Endothelial cell of umbilical vein (primary cell): ENCODE results near the gene B4GALT5. TPM values are rescaled to one million over a fixed set of nuclear protein-coding genes. Genes with fewer than 3 reads are reported as not detected.

Source experiments
- BruUV-seq: library from RNA; stranded (reverse); fragments of 400-500 nt; replicated peaks from 2 replicates; lab custom pipeline; 2021; lab: Mats Ljungman, UMichigan
- CTCF ChIA-PET: fragments of 300-600, 350-600 bp; sonication (Branson Sonifier 250); formaldehyde crosslinking; loops from one replicate; lab custom pipeline; 2021; ENCODE audit warnings: antibody characterized with exemption, inconsistent platforms; lab: Charles Lee
- POLR2A ChIA-PET: fragments of 300-600, 350-600 bp; sonication (Branson Sonifier 250); formaldehyde crosslinking; loops from one replicate; lab custom pipeline; 2021; ENCODE audit warnings: antibody characterized with exemption, inconsistent platforms; lab: Charles Lee
- DNase-seq: peaks from one replicate; pipeline ENCODE4 v3.0.0-alpha.2; 2011; ENCODE audit warnings: low read depth, low spot score
- FAIRE-seq: peaks from 2 replicates; lab custom pipeline; 2011; peaks lifted over from hg19 to GRCh38; lab: Jason Lieb, UNC
- H2AFZ ChIP-seq: 2 replicates; pipeline ENCODE4 v1.6.0; 2012; ENCODE audit warnings: low read depth, low read length, control low read depth, inconsistent platforms
- H3K27ac ChIP-seq: 2 replicates; pipeline ENCODE4 v1.5.1; 2011; ENCODE audit warnings: low read depth, mild to moderate bottlenecking, control low read depth, low read length, moderate library complexity; ENCODE audit not compliant: insufficient read depth
- H3K27me3 ChIP-seq, 2 experiments: 2 replicates each; pipeline versions ENCODE4 v1.6.0 to v1.6.1; 2011; ENCODE audit warnings: low read length in 2 of 2, mixed read lengths in 1 of 2; ENCODE audit not compliant: control insufficient read depth in 2 of 2, insufficient read depth in 2 of 2
- H3K36me3 ChIP-seq, 2 experiments: 2 replicates in 1 of 2; 3 replicates in 1 of 2; pipeline ENCODE4 v1.5.1; 2011; ENCODE audit warnings: low read length in 2 of 2, mild to moderate bottlenecking in 1 of 2, moderate library complexity in 1 of 2; ENCODE audit not compliant: control insufficient read depth in 2 of 2, insufficient read depth in 2 of 2; ENCODE audit errors: extremely low read depth in 1 of 2
- H3K4me1 ChIP-seq: 3 replicates; pipeline ENCODE4 v1.5.1; 2011; ENCODE audit warnings: mild to moderate bottlenecking, low read length; ENCODE audit not compliant: control insufficient read depth, insufficient read depth; ENCODE audit errors: extremely low read depth
- H3K4me2 ChIP-seq: 2 replicates; pipeline ENCODE4 v1.6.1; 2011; ENCODE audit warnings: low read length, control low read depth, mixed read lengths; ENCODE audit not compliant: insufficient read depth
- H3K4me3 ChIP-seq, 3 experiments: fragments of 200-600 bp in 1 of 3; sonication (generic), shearing (Covaris generic) in 1 of 3; replicated peaks in 1 of 3; 2 replicates each; pipeline ENCODE4 v1.5.1; 2011 to 2016; ENCODE audit warnings: control low read depth in 3 of 3, low read length in 3 of 3, mild to moderate bottlenecking in 2 of 3, inconsistent platforms in 1 of 3, low read depth in 1 of 3, moderate library complexity in 1 of 3; ENCODE audit not compliant: insufficient read depth in 1 of 3
- H3K79me2 ChIP-seq: 2 replicates; pipeline ENCODE4 v1.6.0; 2012; ENCODE audit warnings: low read length, inconsistent platforms; ENCODE audit not compliant: control insufficient read depth, insufficient read depth
- H3K9ac ChIP-seq: replicated peaks from 2 replicates; pipeline ENCODE3; 2011; ENCODE audit warnings: low read length, control low read depth; ENCODE audit not compliant: insufficient read depth; ENCODE audit errors: extremely low read depth
- H3K9me1 ChIP-seq: replicated peaks from 3 replicates; pipeline ENCODE4 v1.6.0; 2011; ENCODE audit warnings: mild to moderate bottlenecking, low read length; ENCODE audit not compliant: control insufficient read depth, insufficient read depth; ENCODE audit errors: extremely low read depth
- H3K9me3 ChIP-seq: replicated peaks from 2 replicates; pipeline ENCODE4 v1.5.1; 2012; ENCODE audit warnings: low read length, inconsistent platforms; ENCODE audit not compliant: control insufficient read depth, insufficient read depth
- H4K20me1 ChIP-seq: replicated peaks from 2 replicates; pipeline ENCODE3; 2011; ENCODE audit warnings: mild to moderate bottlenecking, low read length; ENCODE audit not compliant: control insufficient read depth, insufficient read depth; ENCODE audit errors: extremely low read depth
- EZH2 ChIP-seq: IDR thresholded peaks from 2 replicates; pipeline ENCODE4 v1.6.1; 2012; ENCODE audit warnings: borderline replicate concordance, low read depth, mild to moderate bottlenecking, moderate library complexity, low read length, inconsistent platforms; ENCODE audit not compliant: severe bottlenecking
- FOS ChIP-seq: IDR thresholded peaks from 2 replicates; pipeline ENCODE4 v1.6.1; 2011; ENCODE audit warnings: mild to moderate bottlenecking, low read length, moderate library complexity, borderline replicate concordance; ENCODE audit not compliant: insufficient read depth
- GATA2 ChIP-seq: IDR thresholded peaks from 2 replicates; pipeline ENCODE4 v1.7.0; 2011; ENCODE audit warnings: low read depth, mild to moderate bottlenecking, moderate library complexity, mixed read lengths, low read length; ENCODE audit not compliant: insufficient read length, insufficient read depth
- JUN ChIP-seq: IDR thresholded peaks from 2 replicates; pipeline ENCODE4 v1.6.1; 2011; ENCODE audit warnings: borderline replicate concordance, low read depth; ENCODE audit not compliant: insufficient read length, insufficient read depth
- MYC ChIP-seq: IDR thresholded peaks from one replicate; pipeline ENCODE4 v1.6.1; 2011; ENCODE audit warnings: mild to moderate bottlenecking, low read depth, low read length
- POLR2A ChIP-seq: IDR thresholded peaks from 2 replicates; pipeline ENCODE4 v1.6.1; 2012; ENCODE audit warnings: low read depth, mild to moderate bottlenecking, control low read depth, low read length
- POLR2AphosphoS5 ChIP-seq: IDR thresholded peaks from 2 replicates; pipeline ENCODE4 v1.6.1; 2012; ENCODE audit warnings: low read depth, mild to moderate bottlenecking, control low read depth, low read length, moderate library complexity; ENCODE audit not compliant: insufficient read depth
- dilution Hi-C: fragments of 300-500 bp; cut with MboI; formaldehyde crosslinking; loops from one replicate; pipeline ENCODE4 v1.15.0; 2019; ENCODE audit warnings: low sequenced_read_pairs; ENCODE audit not compliant: extremely low pct_ligation_motif_present
- intact Hi-C: fragments of 100-400 bp; cut with micrococcal nuclease; formaldehyde crosslinking; loops from one replicate; pipeline ENCODE4 v1.10.0; 2022
- polyA plus RNA-seq, 4 experiments: library from polyadenylated mRNA; depleted of rRNA in 3 of 4; stranded (reverse) in 3 of 4; unstranded in 1 of 4; fragments of >200 nt; gene quantifications; 2 replicates each; pipeline versions ENCODE4 v1.2.1 to v1.2.3, GENCODE V29; 2011 to 2012; ENCODE audit warnings: missing spikeins in 1 of 4
- total RNA-seq: library from RNA; stranded (reverse); gene quantifications from 2 replicates; pipeline ENCODE4 v1.2.3, GENCODE V29; 2021
- TF ChIP-seq, protein P1 (sequence below): IDR thresholded peaks from 2 replicates; pipeline ENCODE4 v1.6.1; 2011; ENCODE audit not compliant: insufficient read depth, insufficient read length
- TF ChIP-seq, protein P2 (sequence below), 2 donors: IDR thresholded peaks; 1 replicate in 1 of 2; 2 replicates in 1 of 2; pipeline ENCODE4 v1.5.1; 2011; ENCODE audit warnings: low read length in 2 of 2, mild to moderate bottlenecking in 2 of 2, moderate library complexity in 2 of 2, control low read depth in 1 of 2, inconsistent platforms in 1 of 2, low read depth in 1 of 2; ENCODE audit not compliant: insufficient read depth in 1 of 2; ENCODE audit errors: extremely low read depth in 1 of 2

Gene B4GALT5
- total and polyA plus RNA-seq, 2 donors (not counting 3 experiments of a cell fraction or from before 2014, with no cell fraction given): 54.4 to 70.1 TPM

DNA sequence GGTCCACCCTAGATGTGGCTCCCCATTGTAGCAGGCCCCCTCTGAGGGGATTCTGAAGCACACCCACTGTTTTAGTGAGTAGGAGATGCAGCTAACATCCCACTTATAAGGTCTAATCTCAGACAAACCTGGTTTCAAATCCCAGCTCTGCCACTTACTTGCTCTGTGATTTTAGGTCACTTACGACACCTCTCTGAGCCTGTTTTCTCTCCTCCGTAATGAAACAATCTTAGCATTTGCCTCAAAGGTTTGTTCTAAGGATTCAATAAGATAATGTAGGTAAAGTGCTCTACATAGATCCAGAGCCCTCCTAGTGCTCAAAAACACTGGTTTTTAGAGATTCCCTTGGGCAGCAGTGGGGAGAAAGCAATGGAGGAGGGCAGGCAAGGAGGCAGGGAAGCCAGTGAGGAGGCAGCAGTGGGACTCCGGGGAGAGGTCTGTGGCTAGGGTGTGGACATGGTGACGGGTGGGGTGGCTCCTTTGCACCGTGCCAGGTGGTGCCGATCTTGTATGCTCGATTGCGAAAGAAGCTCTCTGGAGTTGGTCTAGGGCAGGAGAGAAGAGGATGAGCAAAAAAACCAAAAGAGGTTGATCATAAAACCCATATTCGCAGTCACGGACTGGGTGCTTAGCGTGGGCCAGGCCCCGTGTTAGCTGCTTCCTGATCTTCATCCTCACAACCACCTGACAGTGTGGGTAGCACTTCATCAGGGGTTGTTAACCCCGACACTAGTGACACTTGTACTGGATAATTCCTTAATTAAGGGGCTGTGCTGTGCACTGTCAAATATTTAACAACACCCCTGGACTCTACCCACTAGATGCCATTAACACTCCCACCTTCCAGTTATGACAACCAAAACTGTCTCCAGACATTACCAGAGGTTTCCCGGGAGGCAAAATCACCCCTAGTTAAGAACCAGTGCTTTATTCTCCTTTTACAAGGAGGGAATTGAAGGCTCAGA, 129.0 kb downstream of the B4GALT5 start:
- DNase-seq (no peak), FAIRE-seq (no peak)
- dilution Hi-C loops: no loop called here
- H3K4me2 ChIP-seq: no peak overlapping the region
- intact Hi-C loops: no loop called here
- H3K79me2 ChIP-seq: no peaks in the 10 kb centered on the region
- CTCF ChIA-PET: interaction anchor here (1.0 to 6.8 kb wide), 3 partner anchors 14 to 43 kb away, joined by 3 to 45 read pairs (median 4); no protein-coding TSS in a partner anchor
- TF ChIP-seq POLR2AphosphoS5: no peak
- TF ChIP-seq JUN: no peak
- TF ChIP-seq EZH2: no peak
- no peak for TF ChIP-seq POLR2A
- no peak for TF ChIP-seq GATA2
- no peak for TF ChIP-seq FOS
- TF ChIP-seq, protein P1, sequence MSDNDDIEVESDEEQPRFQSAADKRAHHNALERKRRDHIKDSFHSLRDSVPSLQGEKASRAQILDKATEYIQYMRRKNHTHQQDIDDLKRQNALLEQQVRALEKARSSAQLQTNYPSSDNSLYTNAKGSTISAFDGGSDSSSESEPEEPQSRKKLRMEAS: no peak
- TF ChIP-seq, protein P2, sequence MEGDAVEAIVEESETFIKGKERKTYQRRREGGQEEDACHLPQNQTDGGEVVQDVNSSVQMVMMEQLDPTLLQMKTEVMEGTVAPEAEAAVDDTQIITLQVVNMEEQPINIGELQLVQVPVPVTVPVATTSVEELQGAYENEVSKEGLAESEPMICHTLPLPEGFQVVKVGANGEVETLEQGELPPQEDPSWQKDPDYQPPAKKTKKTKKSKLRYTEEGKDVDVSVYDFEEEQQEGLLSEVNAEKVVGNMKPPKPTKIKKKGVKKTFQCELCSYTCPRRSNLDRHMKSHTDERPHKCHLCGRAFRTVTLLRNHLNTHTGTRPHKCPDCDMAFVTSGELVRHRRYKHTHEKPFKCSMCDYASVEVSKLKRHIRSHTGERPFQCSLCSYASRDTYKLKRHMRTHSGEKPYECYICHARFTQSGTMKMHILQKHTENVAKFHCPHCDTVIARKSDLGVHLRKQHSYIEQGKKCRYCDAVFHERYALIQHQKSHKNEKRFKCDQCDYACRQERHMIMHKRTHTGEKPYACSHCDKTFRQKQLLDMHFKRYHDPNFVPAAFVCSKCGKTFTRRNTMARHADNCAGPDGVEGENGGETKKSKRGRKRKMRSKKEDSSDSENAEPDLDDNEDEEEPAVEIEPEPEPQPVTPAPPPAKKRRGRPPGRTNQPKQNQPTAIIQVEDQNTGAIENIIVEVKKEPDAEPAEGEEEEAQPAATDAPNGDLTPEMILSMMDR (IDR thresholded peaks at IDR 0.05; ENCODE audit: extremely low read depth in 1 of 2, insufficient read depth in 1 of 2, low read depth in 1 of 2, low read length in 2 of 2): no peak
- no peak for TF ChIP-seq MYC
- BruUV-seq: no TSS peak
- no peak overlapping the region for H3K9ac ChIP-seq
- H2AFZ ChIP-seq: no peak overlapping the region
- no peak overlapping the region for H3K27ac ChIP-seq
- H3K4me3 ChIP-seq: no peak overlapping the region
- H3K36me3 ChIP-seq: no peaks in the 10 kb centered on the region
- H3K27me3 ChIP-seq: no peaks in the 10 kb centered on the region
- H3K9me3 ChIP-seq: peaks cover 2% of the 10 kb centered on the region
- H4K20me1 ChIP-seq: no peaks in the 10 kb centered on the region
- H3K4me1 ChIP-seq: peaks cover 2% of the 10 kb centered on the region
- H3K9me1 ChIP-seq: no peaks in the 10 kb centered on the region
- POLR2A ChIA-PET: no interaction called here
